IMR-90 (cell line): ENCODE data around the gene FUT6. TPM values are rescaled to one million over a fixed set of nuclear protein-coding genes. Genes with fewer than 3 reads are reported as not detected.
A peak's percentile ranks its signal among the peaks of the same experiment; 100 is the strongest.

Experiments
- ATAC-seq: fragments of 200-7000 bp; cut with Tn5 transposase; 2 replicates; pipeline ENCODE4 v1.9.1; 2020; ENCODE audit warnings: low read depth, mild to moderate bottlenecking, moderate library complexity
- BruUV-seq: library from RNA; stranded (reverse); fragments of 400-500 nt; replicated peaks from 2 replicates; lab custom pipeline; 2021; lab: Mats Ljungman, UMichigan
- CTCF ChIA-PET: fragments of 300-600 bp; formaldehyde crosslinking; extraction: SDS; loops from one replicate; lab custom pipeline; 2021; ENCODE audit warnings: antibody characterized with exemption; lab: Yijun Ruan, JAX
- POLR2A ChIA-PET: fragments of 300-600 bp; sonication (Branson Sonifier 250); formaldehyde crosslinking; loops from one replicate; lab custom pipeline; 2022; ENCODE audit warnings: antibody characterized with exemption; ENCODE audit not compliant: unreplicated experiment; lab: Charles Lee
- DNase-seq: peaks from one replicate; pipeline ENCODE4 v3.0.0; 2013
- H2AFZ ChIP-seq: replicated peaks from 2 replicates; pipeline ENCODE3; 2013; ENCODE audit warnings: low read length, mild to moderate bottlenecking; ENCODE audit not compliant: poor library complexity
- H2AK5ac ChIP-seq: 2 replicates; pipeline ENCODE4 v1.6.1; 2013; ENCODE audit warnings: low read depth, low read length, inconsistent platforms
- H2AK9ac ChIP-seq: replicated peaks from 2 replicates; pipeline ENCODE3; 2013; ENCODE audit warnings: mild to moderate bottlenecking, low read depth, low read length, moderate library complexity; ENCODE audit not compliant: poor library complexity
- H2BK120ac ChIP-seq: 2 replicates; pipeline ENCODE4 v1.6.1; 2013; ENCODE audit warnings: low read depth, low read length, inconsistent platforms
- H2BK15ac ChIP-seq: 3 replicates; pipeline ENCODE4 v1.6.1; 2013; ENCODE audit warnings: low read depth, low read length, inconsistent platforms
- H2BK20ac ChIP-seq: 2 replicates; pipeline ENCODE4 v1.6.1; 2013; ENCODE audit warnings: low read depth, mild to moderate bottlenecking, inconsistent platforms, low read length, moderate library complexity
- H2BK5ac ChIP-seq: 2 replicates; pipeline ENCODE4 v1.6.1; 2013; ENCODE audit warnings: mild to moderate bottlenecking, low read depth, low read length, inconsistent platforms; ENCODE audit not compliant: poor library complexity, severe bottlenecking
- H3K14ac ChIP-seq: replicated peaks from 2 replicates; pipeline ENCODE4 v1.6.1; 2013; ENCODE audit warnings: low read depth, low read length, inconsistent platforms
- H3K18ac ChIP-seq: 2 replicates; pipeline ENCODE4 v1.6.1; 2013; ENCODE audit warnings: low read depth, low read length, control low read depth
- H3K23ac ChIP-seq: 2 replicates; pipeline ENCODE4 v1.6.1; 2013; ENCODE audit warnings: low read depth, low read length, inconsistent platforms
- H3K27ac ChIP-seq: 2 replicates; pipeline ENCODE4 v1.5.1; 2013; ENCODE audit warnings: mild to moderate bottlenecking, control low read depth, low read length; ENCODE audit not compliant: insufficient read depth
- H3K27me3 ChIP-seq: 2 replicates; pipeline ENCODE4 v1.6.1; 2013; ENCODE audit warnings: low read length; ENCODE audit not compliant: control insufficient read depth, insufficient read depth
- H3K36me3 ChIP-seq: 2 replicates; pipeline ENCODE4 v1.6.1; 2013; ENCODE audit warnings: low read length, mixed read lengths; ENCODE audit not compliant: control insufficient read depth, insufficient read depth
- H3K4ac ChIP-seq: 2 replicates; pipeline ENCODE4 v1.6.1; 2013; ENCODE audit warnings: low read depth, low read length, inconsistent platforms
- H3K4me1 ChIP-seq: 2 replicates; pipeline ENCODE4 v1.6.1; 2013; ENCODE audit warnings: low read length, mixed read lengths; ENCODE audit not compliant: control insufficient read depth, insufficient read depth
- H3K4me2 ChIP-seq: 2 replicates; pipeline ENCODE4 v1.6.1; 2013; ENCODE audit warnings: low read depth, mild to moderate bottlenecking, control low read depth, low read length, moderate library complexity
- H3K4me3 ChIP-seq: 2 replicates; pipeline ENCODE4 v1.5.1; 2013; ENCODE audit warnings: low read depth, mild to moderate bottlenecking, control low read depth, low read length, moderate library complexity; ENCODE audit not compliant: insufficient read depth
- H3K56ac ChIP-seq: 2 replicates; pipeline ENCODE4 v1.6.1; 2013; ENCODE audit warnings: low read length, inconsistent platforms; ENCODE audit not compliant: insufficient read depth; ENCODE audit errors: extremely low read depth
- H3K79me1 ChIP-seq, 2 experiments: 2 replicates each; pipeline ENCODE4 v1.6.1; 2013; ENCODE audit warnings: low read length in 2 of 2, inconsistent platforms in 1 of 2, low read depth in 1 of 2
- H3K9ac ChIP-seq: 2 replicates; pipeline ENCODE4 v1.6.1; 2013; ENCODE audit warnings: low read depth, low read length, control low read depth
- H3K9me1 ChIP-seq: 2 replicates; pipeline ENCODE4 v1.6.1; 2013; ENCODE audit warnings: low read length, inconsistent platforms; ENCODE audit not compliant: insufficient read depth
- H3K9me3 ChIP-seq: 2 replicates; pipeline ENCODE4 v1.6.1; 2013; ENCODE audit warnings: low read length; ENCODE audit not compliant: control insufficient read depth, insufficient read depth
- H4K20me1 ChIP-seq: 2 replicates; pipeline ENCODE4 v1.6.1; 2013; ENCODE audit warnings: low read length, inconsistent platforms; ENCODE audit not compliant: insufficient read depth
- H4K5ac ChIP-seq: 2 replicates; pipeline ENCODE4 v1.6.1; 2013; ENCODE audit warnings: mild to moderate bottlenecking, low read depth, low read length, control low read depth
- H4K8ac ChIP-seq, 2 experiments: 2 replicates each; pipeline ENCODE4 v1.6.1; 2013; ENCODE audit warnings: low read depth in 2 of 2, low read length in 2 of 2, control low read depth in 1 of 2, inconsistent platforms in 1 of 2
- H4K91ac ChIP-seq: 2 replicates; pipeline ENCODE4 v1.6.1; 2013; ENCODE audit warnings: low read depth, low read length, inconsistent platforms; ENCODE audit not compliant: insufficient read depth
- FOS ChIP-seq: fragments of 150-350 bp; IDR thresholded peaks from 2 replicates; pipeline ENCODE4 v1.6.1; 2016; ENCODE audit warnings: low read depth, low read length
- MAFK ChIP-seq: IDR thresholded peaks from 2 replicates; pipeline ENCODE4 v1.6.1; 2012; ENCODE audit warnings: low read depth, low read length, improper control_type of control experiment
- NFE2L2 ChIP-seq: fragments of 150-350 bp; IDR thresholded peaks from 2 replicates; pipeline ENCODE4 v1.6.1; 2016; ENCODE audit warnings: low read depth, mild to moderate bottlenecking, low read length
- POLR2A ChIP-seq: IDR thresholded peaks from 2 replicates; pipeline ENCODE4 v1.6.1; 2012; ENCODE audit warnings: mild to moderate bottlenecking, low read depth, low read length
- SMC3 ChIP-seq: fragments of 150-350 bp; IDR thresholded peaks from 2 replicates; pipeline ENCODE4 v1.6.1; 2016; ENCODE audit warnings: low read depth, mild to moderate bottlenecking, antibody characterized with exemption, low read length, moderate library complexity
- WGBS, 2 experiments: methylation state at CpG; one replicate each; pipeline versions ENCODE4 v1.1.5 to v1.1.7; 2013; ENCODE audit warnings: missing lambda C conversion rate in 2 of 2; ENCODE audit not compliant: insufficient read length in 1 of 2; ENCODE audit errors: extremely low coverage in 2 of 2; 5-methylcytosine and 5-hydroxymethylcytosine counted together
- dilution Hi-C: fragments of 300-500 bp; cut with HindIII; formaldehyde crosslinking; loops from one replicate; pipeline ENCODE4 v1.14.3; 2018; ENCODE audit warnings: low sequenced_read_pairs; ENCODE audit not compliant: unreplicated experiment
- in situ Hi-C: fragments of 300-500 bp; cut with MboI; formaldehyde crosslinking; loops from 3 replicates; pipeline ENCODE4 v1.14.3; 2019; ENCODE audit warnings: low sequenced_read_pairs, inconsistent platforms, mixed read lengths
- intact Hi-C: fragments of 100-400 bp; cut with micrococcal nuclease; formaldehyde crosslinking; loops from 2 replicates; pipeline ENCODE4 v1.10.0; 2022
- polyA plus RNA-seq, 3 experiments: library from polyadenylated mRNA; depleted of rRNA; stranded (reverse); fragments of >200 nt; gene quantifications; 2 replicates each; pipeline ENCODE4 v1.2.3, GENCODE V29; 2012; ENCODE audit warnings: low replicate concordance in 1 of 3
- total RNA-seq: library from RNA; depleted of rRNA; stranded (reverse); fragments of >200 nt; gene quantifications from 2 replicates; pipeline ENCODE4 v1.2.3, GENCODE V29; 2012

The FUT6 gene
- total and polyA plus RNA-seq, 2 of the 4 experiments (the other 2 are of a cell fraction): not detected

- no peak overlapping the region for H3K56ac ChIP-seq
- no peak for TF ChIP-seq FOS
- TF ChIP-seq SMC3: no peak
- no peak for TF ChIP-seq MAFK
- no peak for TF ChIP-seq POLR2A
- no peak for TF ChIP-seq NFE2L2
- no peaks in the 10 kb centered on the region for H3K9me3 ChIP-seq
- no peak overlapping the region for H2BK5ac ChIP-seq
- H3K9me1 ChIP-seq: 0 out of 2 replicates have a peak, but pooled peaks cover 3% of the 10 kb centered on the region
- WGBS, 2 experiments: 100% methylated on average over 1 of the region's 5 CpGs; no CpG with 5 or more reads in 1 of the 2 experiments
- POLR2A ChIA-PET: no interaction called here
- no peak overlapping the region for H3K4ac ChIP-seq
- no peak overlapping the region for H4K91ac ChIP-seq
- no peak overlapping the region for H2BK120ac ChIP-seq
- H2BK15ac ChIP-seq: no peak overlapping the region
- H3K27ac ChIP-seq: no peak overlapping the region
- in situ Hi-C loops: no loop called here
- no peak overlapping the region for H2BK20ac ChIP-seq
- H2AK9ac ChIP-seq: peak overlapping the region; percentile 50
- H2AK5ac ChIP-seq: no peak overlapping the region
- intact Hi-C loops: no loop called here
- no peak overlapping the region for H3K14ac ChIP-seq
- DNase-seq (no peak), ATAC-seq (no peak)
- no peaks in the 10 kb centered on the region for H3K27me3 ChIP-seq
- H3K79me1 ChIP-seq: peaks cover 0 to 11% of the 10 kb centered on the region in 2 experiments; a peak in 2 of 4 replicates
- 0 out of 2 replicates have a peak, but pooled peaks cover 2% of the 10 kb centered on the region for H3K4me1 ChIP-seq
- CTCF ChIA-PET: no interaction called here
- BruUV-seq: no TSS peak
- H3K23ac ChIP-seq: no peak overlapping the region
- no peak overlapping the region for H2AFZ ChIP-seq
- no peak overlapping the region for H3K4me3 ChIP-seq
- H3K18ac ChIP-seq: no peak overlapping the region
- H3K4me2 ChIP-seq: no peak overlapping the region
- H4K20me1 ChIP-seq: peaks cover 7% of the 10 kb centered on the region
- H4K5ac ChIP-seq: no peak overlapping the region
- H3K9ac ChIP-seq: no peak overlapping the region
- H3K36me3 ChIP-seq: peaks cover 47% of the 10 kb centered on the region
- dilution Hi-C loops: no loop called here
- no peak overlapping the region for H4K8ac ChIP-seq
These were observed 51.1 kb downstream of the FUT6 start for GRCh38 chr19:5788422-5788821.
